Ecto neural progenitor cell (in vitro differentiated cells): Measurements from ENCODE around the gene TAOK3.
"Not testable (repeated sequence)": the region's sequence is repeated elsewhere in the genome, so short reads cannot be mapped to it uniquely, and the experiment has no call there.

ENCODE experiments used
- DNase-seq: peaks from one replicate; pipeline ENCODE4 v3.0.0-alpha.2; 2018; ENCODE audit warnings: low spot score

Gene TAOK3

DNA sequence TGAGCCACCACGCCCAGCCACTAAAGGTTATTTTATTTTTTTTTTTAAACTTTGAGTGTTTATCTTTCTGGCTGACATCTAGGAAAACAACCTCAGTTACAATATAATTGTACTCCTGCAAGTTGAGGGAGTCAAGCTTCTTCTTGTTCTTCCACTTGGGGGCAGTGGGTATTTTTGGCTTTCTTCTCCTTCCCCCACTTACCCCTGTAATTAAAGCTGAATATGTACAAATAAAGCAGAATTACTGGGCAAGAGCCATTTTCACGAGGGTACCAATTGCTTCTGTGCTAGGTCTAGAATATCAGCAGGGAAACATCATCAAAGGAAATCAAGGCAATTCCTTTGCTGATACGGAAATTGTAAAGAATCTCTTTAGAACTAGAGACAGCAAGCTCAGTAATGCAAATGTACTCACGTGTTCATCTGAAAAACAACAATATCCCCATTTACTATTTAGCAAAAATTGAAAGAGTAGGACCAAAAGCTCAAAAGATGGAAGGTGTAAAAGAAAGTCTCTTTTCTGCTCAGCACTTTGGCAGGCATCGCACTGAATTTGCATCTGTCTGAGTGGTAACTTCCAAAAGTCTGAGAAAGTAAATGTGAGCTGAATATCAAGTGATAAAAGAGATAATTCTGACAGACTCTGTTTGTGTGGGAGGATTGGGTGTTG lies 72.8 kb downstream of the TAOK3 start:
- no peak for DNase-seq

DNA sequence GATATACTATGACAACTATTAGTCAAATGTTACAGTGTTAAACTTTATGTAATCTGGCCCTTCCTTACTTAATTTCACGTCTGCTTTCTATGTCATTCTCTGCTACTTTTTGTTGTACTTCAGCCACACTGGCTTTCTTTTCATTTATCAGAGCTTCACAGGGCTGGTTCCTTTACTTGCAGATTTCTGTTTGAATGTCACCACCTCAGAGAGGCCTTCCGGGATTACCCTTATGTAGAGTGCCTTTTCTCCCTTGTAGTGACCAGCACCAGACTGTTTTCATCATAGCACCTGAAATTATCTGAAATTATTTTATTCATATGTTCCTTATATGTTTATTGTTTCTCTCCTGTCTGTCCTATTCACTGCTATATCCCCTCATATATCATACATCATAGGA lies 75.4 kb downstream of the TAOK3 start:
- no peak for DNase-seq

- DNase-seq, result no peak
These were observed 79.9 kb downstream of the TAOK3 start for GRCh38 chr12:118292836-118293235.

DNA sequence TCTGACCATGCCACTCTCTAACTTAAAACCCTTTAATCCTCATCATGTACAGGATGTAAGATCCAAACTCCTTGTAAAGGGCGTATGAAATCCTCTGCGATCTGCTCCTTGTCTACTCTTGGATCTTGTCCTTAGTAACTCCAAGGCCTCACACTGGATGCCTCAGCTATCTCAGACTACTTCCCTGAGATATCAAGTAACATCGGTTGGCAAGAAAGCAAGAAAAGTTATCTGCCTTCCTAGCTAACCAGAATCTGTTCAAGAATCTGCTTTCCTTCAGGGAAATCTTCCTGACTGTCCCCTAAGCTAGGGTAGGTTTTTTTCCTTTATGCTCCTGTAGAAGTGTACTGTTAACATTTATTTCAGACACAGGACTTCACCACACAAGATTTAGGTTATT lies 82.6 kb downstream of the TAOK3 start:
- no peak for DNase-seq

- DNase-seq, result no peak
These were observed 84.5 kb downstream of the TAOK3 start for GRCh38 chr12:118288174-118288573.

DNA sequence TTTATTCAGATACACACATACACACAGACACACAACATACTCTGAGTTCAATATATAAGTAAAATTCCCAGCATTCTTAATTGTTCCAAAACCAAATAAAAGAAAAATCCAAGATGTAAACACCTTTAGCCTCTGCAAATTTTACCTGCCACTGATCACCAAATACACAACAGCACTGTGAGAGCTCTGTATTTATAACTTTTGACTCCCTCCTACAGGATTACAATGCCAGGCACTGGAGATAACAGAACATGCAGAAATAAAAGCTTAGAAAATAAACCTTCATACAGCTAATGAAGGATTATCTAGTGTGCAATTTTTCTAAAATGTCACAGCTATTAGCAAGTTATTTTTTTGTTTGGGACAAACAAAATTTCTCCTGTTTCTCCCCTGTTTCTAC lies 85.0 kb downstream of the TAOK3 start:
- DNase-seq, result no peak

DNA sequence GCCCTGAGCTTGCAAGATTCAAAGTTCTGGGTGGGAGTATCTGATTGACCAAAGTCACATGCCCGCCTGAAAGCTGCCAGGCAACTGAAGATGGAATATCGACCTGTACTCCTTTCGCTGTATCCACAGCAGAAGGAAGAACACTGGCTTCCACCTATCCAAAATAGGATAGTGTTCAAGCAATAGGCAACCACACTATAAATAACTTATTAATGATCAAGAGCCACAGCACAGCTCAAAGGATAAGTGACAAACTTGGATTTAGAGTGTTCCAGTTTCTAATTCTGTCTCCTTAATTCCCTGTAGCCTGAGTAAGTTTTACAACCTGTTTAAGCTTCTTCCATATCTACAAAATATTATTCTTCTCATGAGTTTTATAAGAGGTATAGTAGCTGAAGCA lies 89.9 kb downstream of the TAOK3 start:
- no peak for DNase-seq

DNA sequence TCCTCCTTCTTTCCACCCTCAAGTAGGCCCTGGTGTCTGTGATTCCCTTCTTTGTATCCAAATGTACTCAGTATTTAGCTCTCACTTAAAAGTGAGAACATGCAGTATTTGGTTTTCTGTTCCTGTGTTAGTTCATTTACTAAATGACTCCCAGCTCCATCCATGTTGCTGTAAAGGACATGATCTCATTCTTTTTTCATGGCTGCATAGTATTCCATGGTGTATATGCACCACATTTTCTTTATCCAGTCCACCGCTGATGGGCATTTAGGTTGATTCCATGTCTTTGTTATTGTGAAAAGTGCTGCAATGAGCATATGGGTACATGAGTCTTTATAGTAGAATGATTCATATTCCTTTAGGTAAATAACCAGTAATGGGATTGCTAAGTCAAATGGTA lies 94.4 kb downstream of the TAOK3 start:
- DNase-seq, result not testable (repeated sequence)

DNA sequence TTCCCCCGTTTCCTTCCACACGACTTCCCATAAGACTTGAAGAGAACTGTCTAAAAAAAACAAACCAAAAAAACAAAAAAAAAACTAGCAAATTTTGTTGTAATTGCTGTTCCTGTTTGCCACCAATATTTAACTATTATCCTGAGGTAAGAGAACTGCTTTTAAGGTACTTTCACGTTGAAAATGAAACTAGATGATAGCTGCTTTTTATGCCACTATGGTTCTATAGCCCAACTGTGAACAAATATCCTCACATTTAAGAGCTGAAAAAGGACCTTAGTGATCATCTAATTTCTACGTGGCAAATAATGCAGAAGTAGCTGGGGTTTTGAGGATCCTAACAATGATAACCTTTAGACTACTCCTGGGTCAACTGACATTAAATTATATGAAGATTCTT lies 98.6 kb downstream of the TAOK3 start:
- DNase-seq, result no peak

DNA sequence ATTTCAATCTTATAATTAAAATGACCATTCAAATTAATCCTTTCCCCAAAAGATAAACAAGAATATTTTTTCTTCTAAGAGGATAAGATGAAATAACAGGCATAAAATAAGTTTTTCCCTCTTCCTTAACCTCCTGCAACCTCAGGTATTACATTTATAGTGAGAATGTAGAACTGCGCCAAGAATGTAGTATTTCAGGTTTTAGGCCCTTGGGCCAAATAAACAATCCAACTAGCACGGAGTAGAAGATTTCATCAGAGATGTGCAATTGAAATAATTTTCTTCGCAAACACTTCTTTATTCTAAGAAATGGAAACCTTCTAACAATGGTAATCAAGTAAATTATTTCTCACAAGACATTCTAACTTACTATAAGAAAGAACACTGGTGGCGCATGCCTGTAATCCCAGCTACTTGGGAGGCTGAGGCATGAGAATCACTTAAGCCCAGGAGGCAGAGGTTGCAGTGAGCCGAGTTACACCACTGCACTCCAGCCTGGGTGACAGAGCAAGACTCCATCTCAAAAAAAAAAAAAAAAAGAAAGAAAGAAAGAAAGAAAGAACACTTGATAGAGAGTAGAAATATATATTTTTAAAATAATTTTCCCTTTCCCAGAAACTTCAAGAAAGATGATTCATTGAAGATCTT lies 100.8 kb downstream of the TAOK3 start:
- DNase-seq, result no peak

GRCh38 chr12:118271183-118271582 lies 101.5 kb downstream of the TAOK3 start:
- no peak for DNase-seq

- DNase-seq, result no peak
These were observed 102.9 kb downstream of the TAOK3 start for GRCh38 chr12:118269806-118270205.

DNA sequence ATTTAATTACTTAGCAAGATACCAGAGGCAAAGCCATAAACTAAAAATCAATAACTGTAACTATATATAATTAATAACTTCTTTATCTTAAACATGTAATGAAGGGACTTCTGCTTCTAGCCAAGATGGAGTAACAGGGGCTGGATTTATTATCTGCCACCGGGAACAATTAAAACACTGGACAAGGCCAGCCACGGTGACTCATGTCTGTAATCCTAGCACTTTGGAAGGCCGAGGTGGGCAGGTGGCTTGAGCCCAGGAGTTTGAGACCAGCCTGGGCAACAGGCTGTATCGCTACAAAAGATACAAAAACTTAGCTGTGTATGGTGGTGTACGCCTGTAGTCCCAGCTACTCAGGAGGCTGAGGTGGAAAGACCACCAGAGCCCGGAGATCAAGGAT lies 113.6 kb downstream of the TAOK3 start:
- DNase-seq, result no peak

DNA sequence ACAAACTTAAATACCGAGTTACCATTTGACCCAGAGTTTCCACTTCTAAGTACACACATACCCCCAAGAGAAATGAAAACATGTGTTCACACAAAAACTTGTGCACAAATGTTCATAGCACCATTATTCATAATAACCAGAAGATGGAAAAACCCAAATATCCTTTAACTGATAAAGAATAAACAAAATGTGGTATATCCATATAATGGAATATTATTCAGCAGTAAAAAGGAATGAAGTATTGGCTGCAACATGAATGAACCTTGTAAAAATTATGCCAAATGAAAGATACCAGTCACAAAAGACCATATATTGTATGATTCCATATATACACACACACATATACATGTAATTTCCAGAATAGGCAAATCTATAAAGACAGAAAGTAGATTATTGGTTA lies 116.4 kb downstream of the TAOK3 start:
- no peak for DNase-seq

DNA sequence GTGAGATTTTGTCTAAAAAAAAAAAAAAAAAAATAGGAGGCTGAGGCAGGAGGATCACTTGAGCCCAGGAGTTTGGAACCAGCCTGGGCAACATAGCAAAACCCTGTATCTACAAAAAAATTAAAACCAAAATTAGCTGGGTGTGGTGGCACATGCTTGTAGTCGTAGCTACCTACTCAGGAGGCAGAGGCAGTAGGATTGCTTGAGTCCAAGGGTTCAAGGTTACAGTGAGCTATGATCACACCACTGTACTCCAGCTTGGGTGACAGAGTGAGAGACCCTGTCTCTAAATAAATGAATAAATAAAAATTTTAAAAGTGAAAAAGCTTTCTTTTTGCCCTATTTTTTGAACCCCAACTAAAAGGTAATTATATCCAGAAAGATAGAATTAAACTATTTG lies 123.2 kb downstream of the TAOK3 start:
- no peak for DNase-seq

DNA sequence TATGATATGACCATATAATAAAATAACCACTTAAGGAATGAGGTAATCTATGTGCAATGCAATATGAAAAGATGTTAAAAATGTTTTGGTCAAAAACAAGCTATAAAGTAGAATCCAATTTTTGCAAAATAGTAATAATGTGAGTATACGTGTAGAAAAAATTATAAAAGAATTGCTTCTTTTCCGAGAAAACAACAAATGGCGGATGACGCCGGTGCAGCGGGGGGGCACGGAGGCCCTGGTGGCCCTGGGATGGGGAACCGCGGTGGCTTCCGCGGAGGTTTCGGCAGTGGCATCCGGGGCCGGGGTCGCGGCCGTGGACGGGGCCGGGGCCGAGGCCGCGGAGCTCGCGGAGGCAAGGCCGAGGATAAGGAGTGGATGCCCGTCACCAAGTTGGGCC lies 126.8 kb downstream of the TAOK3 start:
- not testable (repeated sequence) for DNase-seq

GRCh38 chr12:118238888-118239287 lies 133.8 kb downstream of the TAOK3 start:
- no peak for DNase-seq

- no peak for DNase-seq
These were observed 134.8 kb downstream of the TAOK3 start for GRCh38 chr12:118237908-118238307.

- no peak for DNase-seq
These were observed 135.5 kb downstream of the TAOK3 start for GRCh38 chr12:118237052-118237665.

DNA sequence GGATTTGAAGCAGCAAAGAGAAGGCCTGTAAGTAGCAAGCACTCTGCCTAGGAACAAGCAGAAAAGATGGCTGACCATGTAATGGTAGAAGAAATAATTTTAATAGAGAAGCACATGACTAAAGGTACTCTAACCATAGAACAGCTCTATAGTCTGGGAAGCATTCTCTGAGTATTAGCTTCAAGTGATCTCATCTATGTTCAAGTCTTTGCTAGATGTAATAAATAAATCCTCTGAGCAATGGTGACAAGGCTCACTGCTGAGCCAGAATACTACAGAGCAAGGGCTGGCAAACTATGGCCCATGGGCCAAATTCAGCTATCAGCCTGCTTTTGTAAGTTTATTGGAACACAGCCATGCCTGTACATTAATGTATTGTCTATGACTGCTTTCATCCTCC lies 152.0 kb downstream of the TAOK3 start:
- DNase-seq, result no peak

- DNase-seq, result no peak
These were observed 152.9 kb downstream of the TAOK3 start for GRCh38 chr12:118219772-118220171.

DNA sequence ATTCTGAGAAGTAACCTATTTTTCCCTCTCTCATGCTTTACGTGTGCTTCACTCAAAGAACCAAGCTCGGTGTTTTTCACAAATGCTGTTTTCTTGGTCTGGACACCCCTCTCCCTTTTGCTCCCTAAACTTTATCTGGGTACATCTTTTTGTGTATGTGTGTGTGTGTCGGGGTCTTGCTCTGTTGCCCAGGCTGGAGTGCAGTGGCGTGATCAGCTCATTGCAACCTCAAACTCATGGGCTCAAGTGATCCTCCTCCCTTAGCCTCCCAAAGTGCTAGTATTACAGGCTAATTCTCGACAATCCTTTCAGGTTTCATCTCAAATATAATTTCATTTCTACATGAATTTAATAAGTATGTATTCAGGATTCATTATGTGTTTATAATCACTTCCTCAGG lies 153.6 kb downstream of the TAOK3 start:
- no peak for DNase-seq

DNA sequence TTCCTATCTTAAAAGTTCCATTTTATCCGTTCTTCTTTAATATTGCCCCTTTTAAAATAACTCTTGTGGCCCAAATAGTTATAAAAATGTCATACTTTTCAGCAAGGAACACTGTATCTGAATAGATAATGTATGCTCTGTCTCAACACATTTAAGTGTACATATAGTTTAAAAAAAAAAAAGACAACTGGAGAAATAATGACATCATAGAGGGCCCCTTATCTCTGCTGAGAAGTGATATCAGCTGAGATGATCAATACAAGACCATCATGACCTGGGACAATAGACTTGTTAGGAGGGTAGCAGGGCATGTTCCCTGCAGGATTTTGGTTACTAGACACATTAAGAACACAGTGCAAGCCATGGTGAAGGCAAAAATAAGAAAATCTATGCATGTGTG lies 159.3 kb downstream of the TAOK3 start:
- no peak for DNase-seq

- DNase-seq, result no peak
These were observed 160.1 kb downstream of the TAOK3 start for GRCh38 chr12:118212606-118213005.
